HCT116 (cell line): ENCODE data around the gene PCP4. TPM values are rescaled to one million over a fixed set of nuclear protein-coding genes. Genes with fewer than 3 reads are reported as not detected.

ENCODE experiments used
- ATAC-seq: fragments of 200-7000 bp; cut with Tn5 transposase; 2 replicates; pipeline ENCODE4 v1.9.1; 2020; ENCODE audit warnings: mild to moderate bottlenecking, moderate library complexity
- BruUV-seq: library from RNA; stranded (reverse); fragments of 400-500 nt; replicated peaks from 2 replicates; lab custom pipeline; 2021; lab: Mats Ljungman, UMichigan
- CTCF ChIA-PET: fragments of 300-600 bp; sonication (Branson Sonifier 250); formaldehyde crosslinking; loops from one replicate; lab custom pipeline; 2021; ENCODE audit warnings: antibody characterized with exemption; lab: Charles Lee
- POLR2A ChIA-PET: fragments of 300-600, 350-600 bp; sonication (Branson Sonifier 250); formaldehyde crosslinking; loops from one replicate; lab custom pipeline; 2021; ENCODE audit warnings: antibody characterized with exemption; lab: Charles Lee
- RAD21 ChIA-PET, 2 experiments: fragments of 300-600 bp; sonication (Branson Sonifier 250); formaldehyde crosslinking; loops; one replicate each; lab custom pipeline; 2023; ENCODE audit warnings: low total read pairs in 2 of 2; ENCODE audit not compliant: uncharacterized antibody in 2 of 2, unreplicated experiment in 2 of 2, low non-redundant PET in 1 of 2; lab: Charles Lee
- DNase-seq: peaks from one replicate; pipeline ENCODE4 v3.0.0-alpha.2; 2010; ENCODE audit warnings: low read depth, low spot score
- H2AFZ ChIP-seq: fragments of 200-600 bp; shearing (Covaris generic), sonication (generic); 2 replicates; pipeline ENCODE4 v1.6.1; 2017; ENCODE audit warnings: low read depth, mixed run types, mixed read lengths, antibody characterized with exemption, low read length; ENCODE audit not compliant: poor library complexity, severe bottlenecking
- H3K27ac ChIP-seq: 2 replicates; pipeline ENCODE4 v1.5.1; 2012; ENCODE audit warnings: low read depth, low read length
- H3K27me3 ChIP-seq: fragments of 200-600 bp; sonication (generic); 2 replicates; pipeline ENCODE4 v1.6.1; 2016; ENCODE audit warnings: mixed run types, low read length, mixed read lengths; ENCODE audit not compliant: insufficient read depth
- H3K36me3 ChIP-seq, 2 experiments: fragments of 200-500 bp in 1 of 2; fragments of 200-600 bp in 1 of 2; sonication (Bioruptor generic) in 1 of 2; sonication (generic) in 1 of 2; 2 replicates each; pipeline versions ENCODE4 v1.5.1 to v1.6.1; 2014 to 2016; ENCODE audit warnings: low read length in 2 of 2, inconsistent platforms in 1 of 2, mixed read lengths in 1 of 2, mixed run types in 1 of 2; ENCODE audit not compliant: insufficient read depth in 2 of 2, control insufficient read depth in 1 of 2
- H3K4me1 ChIP-seq, 2 experiments: fragments of 200-600 bp in 1 of 2; sonication (generic) in 1 of 2; 2 replicates each; pipeline versions ENCODE4 v1.5.1 to v1.6.1; 2012 to 2017; ENCODE audit warnings: low read length in 2 of 2, inconsistent platforms in 1 of 2, mild to moderate bottlenecking in 1 of 2, mixed read lengths in 1 of 2, mixed run types in 1 of 2, moderate library complexity in 1 of 2; ENCODE audit not compliant: insufficient read depth in 2 of 2, control insufficient read depth in 1 of 2
- H3K4me2 ChIP-seq: fragments of 200-600 bp; sonication (generic); 2 replicates; pipeline ENCODE4 v1.6.1; 2017; ENCODE audit warnings: mixed run types, low read length, mixed read lengths
- H3K4me3 ChIP-seq, 2 experiments: fragments of 200-600 bp in 1 of 2; sonication (generic) in 1 of 2; replicated peaks in 1 of 2; 2 replicates each; pipeline ENCODE4 v1.5.1; 2011 to 2016; ENCODE audit warnings: low read length in 2 of 2, control low read depth in 1 of 2, low read depth in 1 of 2, mild to moderate bottlenecking in 1 of 2, mixed read lengths in 1 of 2, mixed run types in 1 of 2
- H3K79me2 ChIP-seq: fragments of 200-600 bp; sonication (generic); 2 replicates; pipeline ENCODE4 v1.6.1; 2017; ENCODE audit warnings: mild to moderate bottlenecking, mixed run types, low read length, moderate library complexity, mixed read lengths; ENCODE audit not compliant: insufficient read depth
- H3K9ac ChIP-seq: fragments of 200-600 bp; sonication (generic); 2 replicates; pipeline ENCODE4 v1.6.1; 2016; ENCODE audit warnings: low read length, mixed read lengths
- H3K9me2 ChIP-seq: fragments of 200-600 bp; sonication (generic), shearing (Covaris generic); 2 replicates; pipeline ENCODE4 v1.6.1; 2017; ENCODE audit warnings: mixed run types, mild to moderate bottlenecking, moderate library complexity; ENCODE audit not compliant: insufficient read depth
- H3K9me3 ChIP-seq, 2 experiments: fragments of 200-500 bp in 1 of 2; fragments of 200-600 bp in 1 of 2; sonication (Bioruptor generic) in 1 of 2; sonication (generic) in 1 of 2; 2 replicates each; pipeline ENCODE4 v1.6.1; 2014 to 2017; ENCODE audit warnings: low read length in 2 of 2, mixed read lengths in 2 of 2, inconsistent platforms in 1 of 2, low read depth in 1 of 2, mild to moderate bottlenecking in 1 of 2, mixed run types in 1 of 2, moderate library complexity in 1 of 2; ENCODE audit not compliant: control insufficient read depth in 1 of 2, insufficient read depth in 1 of 2
- H4K20me1 ChIP-seq: fragments of 200-600 bp; sonication (generic), shearing (Covaris generic); 2 replicates; pipeline ENCODE4 v1.6.1; 2017; ENCODE audit warnings: mixed run types, mild to moderate bottlenecking, moderate library complexity; ENCODE audit not compliant: insufficient read depth
- CEBPB ChIP-seq: IDR thresholded peaks from 2 replicates; pipeline ENCODE4 v1.6.1; 2012; ENCODE audit warnings: low read depth
- ELF1 ChIP-seq: IDR thresholded peaks from 2 replicates; pipeline ENCODE4 v1.6.1; 2012; ENCODE audit warnings: low read depth, borderline replicate concordance
- EZH2phosphoT487 ChIP-seq: fragments of 200-600 bp; IDR thresholded peaks from 2 replicates; pipeline ENCODE4 v1.6.1; 2018; ENCODE audit warnings: antibody characterized with exemption, borderline replicate concordance
- SRF ChIP-seq: IDR thresholded peaks from 2 replicates; pipeline ENCODE4 v1.6.1; 2012; ENCODE audit warnings: low read depth
- intact Hi-C: fragments of 100-400 bp; cut with micrococcal nuclease; formaldehyde crosslinking; loops from 2 replicates; pipeline ENCODE4 v1.10.0; 2022
- total RNA-seq: library from RNA; stranded (reverse); gene quantifications from one replicate; pipeline ENCODE4 v1.2.1, GENCODE V29; 2021; ENCODE audit not compliant: unreplicated experiment
- TF ChIP-seq, protein P1 (sequence below): IDR thresholded peaks from 2 replicates; pipeline ENCODE4 v1.6.1; 2012
- TF ChIP-seq, protein P2 (sequence below): IDR thresholded peaks from 2 replicates; pipeline ENCODE4 v1.6.1; 2011; ENCODE audit warnings: mild to moderate bottlenecking, low read length, moderate library complexity; ENCODE audit not compliant: insufficient replicate concordance; ENCODE audit errors: extremely low read depth
- TF ChIP-seq, protein P3 (sequence below), 3 experiments: fragments of 200-600 bp in 1 of 3; sonication (generic) in 1 of 3; IDR thresholded peaks in 2 of 3; conservative IDR thresholded peaks in 1 of 3; 2 replicates each; pipeline ENCODE4 v1.5.1; 2012 to 2017; ENCODE audit warnings: low read depth in 2 of 3, low read length in 2 of 3, antibody characterized with exemption in 1 of 3, borderline replicate concordance in 1 of 3, control low read depth in 1 of 3, mild to moderate bottlenecking in 1 of 3, mixed read lengths in 1 of 3, mixed run types in 1 of 3, moderate library complexity in 1 of 3; ENCODE audit not compliant: insufficient read depth in 1 of 3

The PCP4 gene
- total RNA-seq, 1 experiment from 2014 or later: not detected

DNA sequence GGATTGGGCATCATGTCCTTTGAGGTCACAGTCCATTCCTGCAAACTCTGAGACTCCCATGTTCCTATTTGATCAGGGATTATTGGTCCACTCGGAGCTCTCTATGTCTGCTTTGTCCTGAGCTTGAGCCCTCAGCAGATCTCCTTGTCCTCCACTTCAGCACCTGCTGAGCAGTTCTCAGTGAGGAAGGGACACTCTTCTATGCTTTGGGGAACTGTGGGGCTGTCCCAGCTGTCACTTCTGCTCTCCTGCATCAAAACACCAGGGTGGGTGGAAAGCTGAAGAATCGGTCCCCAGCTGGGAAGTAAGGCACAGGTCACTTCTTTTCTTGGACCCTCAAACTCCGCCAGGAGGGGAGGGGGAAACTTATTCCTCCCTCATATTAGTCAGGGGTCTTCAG is 99.5 kb downstream of the PCP4 start:
- no peak for TF ChIP-seq SRF
- no peak for TF ChIP-seq ELF1
- TF ChIP-seq EZH2phosphoT487: no peak
- TF ChIP-seq CEBPB: no peak
- TF ChIP-seq, protein P1, sequence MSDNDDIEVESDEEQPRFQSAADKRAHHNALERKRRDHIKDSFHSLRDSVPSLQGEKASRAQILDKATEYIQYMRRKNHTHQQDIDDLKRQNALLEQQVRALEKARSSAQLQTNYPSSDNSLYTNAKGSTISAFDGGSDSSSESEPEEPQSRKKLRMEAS: no peak
- TF ChIP-seq, protein P2, sequence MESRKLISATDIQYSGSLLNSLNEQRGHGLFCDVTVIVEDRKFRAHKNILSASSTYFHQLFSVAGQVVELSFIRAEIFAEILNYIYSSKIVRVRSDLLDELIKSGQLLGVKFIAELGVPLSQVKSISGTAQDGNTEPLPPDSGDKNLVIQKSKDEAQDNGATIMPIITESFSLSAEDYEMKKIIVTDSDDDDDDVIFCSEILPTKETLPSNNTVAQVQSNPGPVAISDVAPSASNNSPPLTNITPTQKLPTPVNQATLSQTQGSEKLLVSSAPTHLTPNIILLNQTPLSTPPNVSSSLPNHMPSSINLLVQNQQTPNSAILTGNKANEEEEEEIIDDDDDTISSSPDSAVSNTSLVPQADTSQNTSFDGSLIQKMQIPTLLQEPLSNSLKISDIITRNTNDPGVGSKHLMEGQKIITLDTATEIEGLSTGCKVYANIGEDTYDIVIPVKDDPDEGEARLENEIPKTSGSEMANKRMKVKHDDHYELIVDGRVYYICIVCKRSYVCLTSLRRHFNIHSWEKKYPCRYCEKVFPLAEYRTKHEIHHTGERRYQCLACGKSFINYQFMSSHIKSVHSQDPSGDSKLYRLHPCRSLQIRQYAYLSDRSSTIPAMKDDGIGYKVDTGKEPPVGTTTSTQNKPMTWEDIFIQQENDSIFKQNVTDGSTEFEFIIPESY: no peak
- TF ChIP-seq, protein P3, sequence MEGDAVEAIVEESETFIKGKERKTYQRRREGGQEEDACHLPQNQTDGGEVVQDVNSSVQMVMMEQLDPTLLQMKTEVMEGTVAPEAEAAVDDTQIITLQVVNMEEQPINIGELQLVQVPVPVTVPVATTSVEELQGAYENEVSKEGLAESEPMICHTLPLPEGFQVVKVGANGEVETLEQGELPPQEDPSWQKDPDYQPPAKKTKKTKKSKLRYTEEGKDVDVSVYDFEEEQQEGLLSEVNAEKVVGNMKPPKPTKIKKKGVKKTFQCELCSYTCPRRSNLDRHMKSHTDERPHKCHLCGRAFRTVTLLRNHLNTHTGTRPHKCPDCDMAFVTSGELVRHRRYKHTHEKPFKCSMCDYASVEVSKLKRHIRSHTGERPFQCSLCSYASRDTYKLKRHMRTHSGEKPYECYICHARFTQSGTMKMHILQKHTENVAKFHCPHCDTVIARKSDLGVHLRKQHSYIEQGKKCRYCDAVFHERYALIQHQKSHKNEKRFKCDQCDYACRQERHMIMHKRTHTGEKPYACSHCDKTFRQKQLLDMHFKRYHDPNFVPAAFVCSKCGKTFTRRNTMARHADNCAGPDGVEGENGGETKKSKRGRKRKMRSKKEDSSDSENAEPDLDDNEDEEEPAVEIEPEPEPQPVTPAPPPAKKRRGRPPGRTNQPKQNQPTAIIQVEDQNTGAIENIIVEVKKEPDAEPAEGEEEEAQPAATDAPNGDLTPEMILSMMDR (IDR thresholded peaks at IDR 0.05 in 2 of 3, conservative IDR thresholded peaks at IDR 0.05 in 1 of 3; ENCODE audit: borderline replicate concordance in 1 of 3, insufficient read depth in 1 of 3, low read depth in 2 of 3, low read length in 2 of 3): no peak
- TF ChIP-seq, all 23 proteins: peak for 0
- Histone ChIP-seq H3K27ac (no peak overlapping the region), H3K27me3 (no peaks in the 10 kb centered on the region), H4K20me1 (no peaks in the 10 kb centered on the region), H3K36me3 (no peaks in the 10 kb centered on the region), H3K4me1 (no peaks in the 10 kb centered on the region), H3K4me3 (no peak overlapping the region), H3K9me3 (peaks cover 0 to 19% of the 10 kb centered on the region in 2 experiments; a peak in 1 of 4 replicates), H3K9me2 (no peaks in the 10 kb centered on the region), H3K4me2 (no peak overlapping the region), H3K9ac (no peak overlapping the region), H3K79me2 (no peaks in the 10 kb centered on the region), H2AFZ (no peak overlapping the region)
- RAD21 ChIA-PET: no interaction called here
- POLR2A ChIA-PET: no interaction called here
- DNase-seq (no peak), ATAC-seq (no peak)
- CTCF ChIA-PET: no interaction called here
- no TSS peak for BruUV-seq
- intact Hi-C loops: no loop called here
